WTC11 (cell line): ENCODE data around the gene SNX10. TPM values are rescaled to one million over a fixed set of nuclear protein-coding genes. Genes with fewer than 3 reads are reported as not detected.

ENCODE experiments used
- ATAC-seq: fragments of 200-7000 bp; cut with Tn5 transposase; 2 replicates; pipeline ENCODE4 v1.10.0; 2021; ENCODE audit warnings: mild to moderate bottlenecking, moderate library complexity
- CTCF ChIA-PET: fragments of 300-600 bp; sonication (Branson Sonifier 250); formaldehyde crosslinking; loops from one replicate; lab custom pipeline; 2021; ENCODE audit warnings: antibody characterized with exemption; lab: Charles Lee
- POLR2A ChIA-PET: fragments of 350-600 bp; sonication (Branson Sonifier 250); formaldehyde crosslinking; loops from one replicate; lab custom pipeline; 2021; ENCODE audit warnings: antibody characterized with exemption; lab: Charles Lee
- DNase-seq: peaks from one replicate; pipeline ENCODE4 v3.0.0; 2021; ENCODE audit warnings: low spot score
- H3K27ac Mint-ChIP-seq: 2 replicates; pipeline ENCODE4 v1.8.0; 2021; ENCODE audit warnings: mixed read lengths
- H3K27me3 Mint-ChIP-seq: 2 replicates; pipeline ENCODE4 v1.8.0; 2021; ENCODE audit warnings: low read depth, mild to moderate bottlenecking, moderate library complexity, mixed read lengths
- H3K36me3 Mint-ChIP-seq: 2 replicates; pipeline ENCODE4 v1.8.0; 2021; ENCODE audit warnings: mixed read lengths
- H3K4me1 Mint-ChIP-seq: 2 replicates; pipeline ENCODE4 v1.8.0; 2022; ENCODE audit warnings: mixed read lengths
- H3K4me3 Mint-ChIP-seq: 2 replicates; pipeline ENCODE4 v1.8.0; 2021; ENCODE audit warnings: mild to moderate bottlenecking, moderate library complexity, mixed read lengths
- H3K9me3 Mint-ChIP-seq: 2 replicates; pipeline ENCODE4 v1.8.0; 2021; ENCODE audit warnings: mixed read lengths
- CREM ChIP-seq: sonication (generic); formaldehyde crosslinking; IDR thresholded peaks from 2 replicates; pipeline ENCODE4 v1.8.1; 2022; ENCODE audit warnings: mild to moderate bottlenecking, missing genetic modification reagents, moderate library complexity
- FOXK1 ChIP-seq: sonication (generic); formaldehyde crosslinking; IDR thresholded peaks from 2 replicates; pipeline ENCODE4 v1.8.0; 2022; ENCODE audit warnings: mild to moderate bottlenecking, moderate library complexity, missing genetic modification reagents
- GABPB1 ChIP-seq: sonication (generic); formaldehyde crosslinking; IDR thresholded peaks from 2 replicates; pipeline ENCODE4 v1.8.1; 2023; ENCODE audit warnings: mild to moderate bottlenecking, missing genetic modification reagents
- GRHL2 ChIP-seq: fragments of 250-450 bp; sonication (Bioruptor Pico); IDR thresholded peaks from 2 replicates; pipeline ENCODE4 v1.8.0; 2022; ENCODE audit warnings: mild to moderate bottlenecking, moderate library complexity; ENCODE audit not compliant: insufficient replicate concordance, severe bottlenecking
- HMGA2 ChIP-seq: fragments of 250-450 bp; sonication (Bioruptor Pico); IDR thresholded peaks from 2 replicates; pipeline ENCODE4 v1.4.0; 2021; ENCODE audit warnings: mild to moderate bottlenecking, moderate library complexity
- MYBL2 ChIP-seq: sonication (generic); formaldehyde crosslinking; IDR thresholded peaks from 2 replicates; pipeline ENCODE4 v1.8.1; 2023; ENCODE audit warnings: mild to moderate bottlenecking, moderate library complexity, missing genetic modification reagents
- NFE2L1 ChIP-seq: sonication (generic); formaldehyde crosslinking; IDR thresholded peaks from 2 replicates; pipeline ENCODE4 v1.8.1; 2023; ENCODE audit warnings: missing genetic modification reagents
- RELA ChIP-seq: sonication (generic); formaldehyde crosslinking; IDR thresholded peaks from 2 replicates; pipeline ENCODE4 v1.8.1; 2022; ENCODE audit warnings: missing genetic modification reagents, mild to moderate bottlenecking, borderline replicate concordance
- SMAD3 ChIP-seq: sonication (generic); formaldehyde crosslinking; IDR thresholded peaks from 2 replicates; pipeline ENCODE4 v1.8.0; 2022; ENCODE audit warnings: missing genetic modification reagents, mild to moderate bottlenecking, borderline replicate concordance
- TEAD4 ChIP-seq: sonication (generic); formaldehyde crosslinking; IDR thresholded peaks from 2 replicates; pipeline ENCODE4 v1.8.0; 2022; ENCODE audit warnings: mild to moderate bottlenecking, missing genetic modification reagents
- ZNF138 ChIP-seq: sonication (generic); formaldehyde crosslinking; conservative IDR thresholded peaks from 2 replicates; pipeline ENCODE4 v1.8.1; 2022; ENCODE audit warnings: mild to moderate bottlenecking, moderate library complexity, missing genetic modification reagents
- ZNF219 ChIP-seq: sonication (generic); formaldehyde crosslinking; IDR thresholded peaks from 2 replicates; pipeline ENCODE4 v1.8.0; 2023; ENCODE audit warnings: missing genetic modification reagents, mild to moderate bottlenecking, borderline replicate concordance
- ZNF232 ChIP-seq: sonication (generic); formaldehyde crosslinking; IDR thresholded peaks from 2 replicates; pipeline ENCODE4 v1.8.0; 2022; ENCODE audit warnings: mild to moderate bottlenecking, missing genetic modification reagents
- ZNF317 ChIP-seq: sonication (generic); formaldehyde crosslinking; IDR thresholded peaks from 2 replicates; pipeline ENCODE4 v1.8.1; 2023; ENCODE audit warnings: low read depth, mild to moderate bottlenecking, moderate library complexity, missing genetic modification reagents, borderline replicate concordance
- ZNF416 ChIP-seq: fragments of 250-450 bp; sonication (Bioruptor Pico); IDR thresholded peaks from 2 replicates; pipeline ENCODE4 v1.9.0; 2021; ENCODE audit warnings: mild to moderate bottlenecking, inconsistent platforms
- total RNA-seq: library from RNA; stranded (reverse); gene quantifications from 3 replicates; pipeline ENCODE4 v1.2.3, GENCODE V29; 2021
- TF ChIP-seq, protein P1 (sequence below): fragments of 250-450 bp; sonication (Bioruptor Pico); IDR thresholded peaks from 2 replicates; pipeline ENCODE4 v1.9.0; 2021; ENCODE audit warnings: mild to moderate bottlenecking
- TF ChIP-seq, protein P2 (sequence below): sonication (generic); formaldehyde crosslinking; conservative IDR thresholded peaks from 2 replicates; pipeline ENCODE4 v1.8.1; 2022; ENCODE audit warnings: mild to moderate bottlenecking, missing genetic modification reagents
- TF ChIP-seq, protein P3 (sequence below): sonication (generic); formaldehyde crosslinking; IDR thresholded peaks from 2 replicates; pipeline ENCODE4 v1.8.1; 2022; ENCODE audit warnings: mild to moderate bottlenecking, missing genetic modification reagents, moderate library complexity, borderline replicate concordance
- TF ChIP-seq, protein P4 (sequence below): sonication (generic); formaldehyde crosslinking; IDR thresholded peaks from 2 replicates; pipeline ENCODE4 v1.8.0; 2023; ENCODE audit warnings: missing genetic modification reagents
- TF ChIP-seq, protein P5 (sequence below): fragments of 250-450 bp; sonication (Bioruptor Pico); IDR thresholded peaks from 2 replicates; pipeline ENCODE4 v1.8.0; 2021; ENCODE audit warnings: mild to moderate bottlenecking
- TF ChIP-seq, protein P6 (sequence below): sonication (generic); formaldehyde crosslinking; conservative IDR thresholded peaks from 2 replicates; pipeline ENCODE4 v1.8.1; 2023; ENCODE audit warnings: mild to moderate bottlenecking, low read depth, missing genetic modification reagents, moderate library complexity

SNX10 gene
- total RNA-seq, 1 experiment from 2014 or later: 10.8 TPM

DNA sequence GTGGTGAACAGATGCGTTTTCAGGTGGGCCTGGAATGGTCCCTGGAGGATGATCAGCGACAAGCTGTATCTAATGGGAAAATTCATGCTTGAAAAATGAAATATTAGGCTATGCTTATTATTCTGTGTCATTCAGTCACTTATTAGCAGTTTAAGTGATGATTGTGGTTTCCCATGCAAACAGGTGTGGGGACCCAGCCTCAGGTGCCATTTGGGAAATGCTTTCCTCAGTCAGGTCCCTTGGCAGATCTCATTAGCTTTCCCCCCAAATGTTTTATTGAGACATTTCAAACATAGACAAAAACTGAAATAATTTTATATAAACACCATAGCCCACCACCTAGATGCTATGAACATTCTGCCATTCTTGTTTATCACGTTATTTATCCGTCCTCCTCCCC, 411 bp upstream of the SNX10 start (continued):
- TF ChIP-seq, protein P1, sequence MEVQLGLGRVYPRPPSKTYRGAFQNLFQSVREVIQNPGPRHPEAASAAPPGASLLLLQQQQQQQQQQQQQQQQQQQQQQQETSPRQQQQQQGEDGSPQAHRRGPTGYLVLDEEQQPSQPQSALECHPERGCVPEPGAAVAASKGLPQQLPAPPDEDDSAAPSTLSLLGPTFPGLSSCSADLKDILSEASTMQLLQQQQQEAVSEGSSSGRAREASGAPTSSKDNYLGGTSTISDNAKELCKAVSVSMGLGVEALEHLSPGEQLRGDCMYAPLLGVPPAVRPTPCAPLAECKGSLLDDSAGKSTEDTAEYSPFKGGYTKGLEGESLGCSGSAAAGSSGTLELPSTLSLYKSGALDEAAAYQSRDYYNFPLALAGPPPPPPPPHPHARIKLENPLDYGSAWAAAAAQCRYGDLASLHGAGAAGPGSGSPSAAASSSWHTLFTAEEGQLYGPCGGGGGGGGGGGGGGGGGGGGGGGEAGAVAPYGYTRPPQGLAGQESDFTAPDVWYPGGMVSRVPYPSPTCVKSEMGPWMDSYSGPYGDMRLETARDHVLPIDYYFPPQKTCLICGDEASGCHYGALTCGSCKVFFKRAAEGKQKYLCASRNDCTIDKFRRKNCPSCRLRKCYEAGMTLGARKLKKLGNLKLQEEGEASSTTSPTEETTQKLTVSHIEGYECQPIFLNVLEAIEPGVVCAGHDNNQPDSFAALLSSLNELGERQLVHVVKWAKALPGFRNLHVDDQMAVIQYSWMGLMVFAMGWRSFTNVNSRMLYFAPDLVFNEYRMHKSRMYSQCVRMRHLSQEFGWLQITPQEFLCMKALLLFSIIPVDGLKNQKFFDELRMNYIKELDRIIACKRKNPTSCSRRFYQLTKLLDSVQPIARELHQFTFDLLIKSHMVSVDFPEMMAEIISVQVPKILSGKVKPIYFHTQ (CRISPR knock-in tag): no peak
- no peak for TF ChIP-seq GRHL2 (CRISPR knock-in tag)

DNA sequence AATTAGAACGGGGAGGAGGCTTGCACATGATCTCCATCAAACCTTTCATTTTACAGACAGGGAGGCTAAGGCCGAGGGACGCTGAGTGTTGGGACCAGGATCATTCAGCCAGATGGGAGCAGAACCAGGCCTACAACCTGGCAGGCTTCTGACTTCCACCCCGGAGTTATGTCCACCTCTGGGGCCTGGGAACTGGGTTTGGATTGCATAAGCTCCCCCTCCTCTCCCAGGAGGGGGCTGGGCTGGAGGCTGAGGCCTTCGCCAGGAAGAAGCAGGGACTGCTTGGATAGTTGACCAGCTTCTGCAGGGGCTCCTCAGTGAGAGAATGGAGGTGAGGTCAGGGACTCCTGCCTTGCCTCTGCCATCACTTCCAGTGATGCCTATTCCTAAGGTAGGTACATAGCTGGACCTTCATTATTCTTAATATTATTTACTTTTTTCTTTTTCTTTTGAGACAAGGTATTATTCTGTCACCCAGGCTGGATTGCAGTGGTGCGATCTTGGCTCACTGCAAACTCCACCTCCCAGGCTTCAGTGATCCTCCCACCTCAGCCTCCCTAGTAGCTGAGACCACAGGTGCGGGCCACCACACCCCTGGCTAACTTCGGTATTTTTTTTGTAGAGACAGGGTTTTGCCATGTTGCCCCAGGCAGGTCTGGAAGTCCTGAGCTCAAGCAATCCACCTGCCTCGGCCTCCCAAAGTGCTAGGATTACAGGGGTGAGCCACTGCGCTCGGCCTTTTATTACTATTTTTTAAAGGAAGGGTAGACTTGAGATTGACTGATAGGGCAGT, 1.3 kb downstream of the SNX10 start:
- Mint-ChIP-seq H3K27ac (no peak overlapping the region), H3K4me1 (peaks cover 19% of the 10 kb centered on the region), H3K9me3 (no peaks in the 10 kb centered on the region)
- POLR2A ChIA-PET: interaction anchor here (0.9 to 1.5 kb wide), 2 partner anchors 92 to 105 kb away, joined by 3 read pairs; partner anchors contain the start of gene CBX3
- DNase-seq: peak; percentile 21
- TF ChIP-seq GABPB1 (peak; percentile 85), MYBL2 (no peak)
- TF ChIP-seq, all 79 proteins: peak for 1
- no peaks in the 10 kb centered on the region; the same call in 1 of the 2 replicates for H3K27me3 Mint-ChIP-seq
- CTCF ChIA-PET: no interaction called here
- no peak; the same call in 1 of the 2 replicates for ATAC-seq
- no peaks in the 10 kb centered on the region for H3K36me3 Mint-ChIP-seq
- peak overlapping the region; percentile 91 for H3K4me3 Mint-ChIP-seq

DNA sequence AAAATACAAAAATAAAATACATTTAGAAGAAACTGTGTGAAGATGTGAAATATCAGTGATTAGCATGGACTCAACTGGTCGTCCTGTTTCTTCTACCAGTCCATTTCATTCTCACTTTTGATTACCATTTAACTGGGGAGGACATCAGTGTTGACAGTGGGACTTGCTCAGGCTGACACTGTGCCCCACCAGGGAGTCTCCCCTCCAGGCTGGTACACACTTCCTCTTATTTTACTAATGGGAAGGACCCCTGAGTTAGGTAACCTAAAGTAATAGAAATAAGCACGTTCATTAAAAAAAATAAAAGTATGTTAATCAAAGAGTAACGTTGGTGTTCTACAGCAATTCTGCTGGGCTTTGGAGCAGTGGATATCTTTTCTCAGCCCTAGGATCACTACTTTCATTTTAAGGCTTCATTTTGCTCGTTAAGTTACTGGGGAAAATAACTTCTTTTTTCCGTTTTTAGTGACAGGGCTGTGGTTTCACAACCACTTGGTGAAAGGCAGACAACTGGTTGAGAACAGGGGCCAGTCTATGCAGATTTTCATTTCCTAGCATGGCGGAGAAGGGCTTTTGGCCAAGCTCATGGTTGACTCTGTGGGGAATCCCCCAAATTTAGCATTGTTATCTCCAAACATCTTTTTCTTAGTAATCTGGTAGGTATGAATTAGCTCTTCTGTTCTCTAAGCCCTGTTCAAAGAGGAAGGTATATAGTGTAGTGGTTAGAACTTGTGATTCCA, 2.1 kb downstream of the SNX10 start:
- ATAC-seq: no peak
- no peak overlapping the region for H3K4me3 Mint-ChIP-seq
- TF ChIP-seq, protein P2, sequence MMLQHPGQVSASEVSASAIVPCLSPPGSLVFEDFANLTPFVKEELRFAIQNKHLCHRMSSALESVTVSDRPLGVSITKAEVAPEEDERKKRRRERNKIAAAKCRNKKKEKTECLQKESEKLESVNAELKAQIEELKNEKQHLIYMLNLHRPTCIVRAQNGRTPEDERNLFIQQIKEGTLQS (CRISPR knock-in tag): no peak
- TF ChIP-seq FOXK1 (no peak), ZNF232 (CRISPR knock-in tag) (no peak), ZNF317 (CRISPR knock-in tag) (no peak), RELA (CRISPR knock-in tag) (no peak), ZNF138 (no peak), HMGA2 (no peak), ZNF219 (CRISPR knock-in tag) (no peak), TEAD4 (CRISPR knock-in tag) (no peak), NFE2L1 (CRISPR knock-in tag) (no peak), SMAD3 (CRISPR knock-in tag) (no peak), ZNF416 (no peak), CREM (no peak)
- TF ChIP-seq, protein P3, sequence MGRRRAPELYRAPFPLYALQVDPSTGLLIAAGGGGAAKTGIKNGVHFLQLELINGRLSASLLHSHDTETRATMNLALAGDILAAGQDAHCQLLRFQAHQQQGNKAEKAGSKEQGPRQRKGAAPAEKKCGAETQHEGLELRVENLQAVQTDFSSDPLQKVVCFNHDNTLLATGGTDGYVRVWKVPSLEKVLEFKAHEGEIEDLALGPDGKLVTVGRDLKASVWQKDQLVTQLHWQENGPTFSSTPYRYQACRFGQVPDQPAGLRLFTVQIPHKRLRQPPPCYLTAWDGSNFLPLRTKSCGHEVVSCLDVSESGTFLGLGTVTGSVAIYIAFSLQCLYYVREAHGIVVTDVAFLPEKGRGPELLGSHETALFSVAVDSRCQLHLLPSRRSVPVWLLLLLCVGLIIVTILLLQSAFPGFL (CRISPR knock-in tag): no peak
- TF ChIP-seq, protein P4, sequence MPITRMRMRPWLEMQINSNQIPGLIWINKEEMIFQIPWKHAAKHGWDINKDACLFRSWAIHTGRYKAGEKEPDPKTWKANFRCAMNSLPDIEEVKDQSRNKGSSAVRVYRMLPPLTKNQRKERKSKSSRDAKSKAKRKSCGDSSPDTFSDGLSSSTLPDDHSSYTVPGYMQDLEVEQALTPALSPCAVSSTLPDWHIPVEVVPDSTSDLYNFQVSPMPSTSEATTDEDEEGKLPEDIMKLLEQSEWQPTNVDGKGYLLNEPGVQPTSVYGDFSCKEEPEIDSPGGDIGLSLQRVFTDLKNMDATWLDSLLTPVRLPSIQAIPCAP: no peak
- TF ChIP-seq, protein P5, sequence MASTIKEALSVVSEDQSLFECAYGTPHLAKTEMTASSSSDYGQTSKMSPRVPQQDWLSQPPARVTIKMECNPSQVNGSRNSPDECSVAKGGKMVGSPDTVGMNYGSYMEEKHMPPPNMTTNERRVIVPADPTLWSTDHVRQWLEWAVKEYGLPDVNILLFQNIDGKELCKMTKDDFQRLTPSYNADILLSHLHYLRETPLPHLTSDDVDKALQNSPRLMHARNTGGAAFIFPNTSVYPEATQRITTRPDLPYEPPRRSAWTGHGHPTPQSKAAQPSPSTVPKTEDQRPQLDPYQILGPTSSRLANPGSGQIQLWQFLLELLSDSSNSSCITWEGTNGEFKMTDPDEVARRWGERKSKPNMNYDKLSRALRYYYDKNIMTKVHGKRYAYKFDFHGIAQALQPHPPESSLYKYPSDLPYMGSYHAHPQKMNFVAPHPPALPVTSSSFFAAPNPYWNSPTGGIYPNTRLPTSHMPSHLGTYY: no peak
- TF ChIP-seq, protein P6, sequence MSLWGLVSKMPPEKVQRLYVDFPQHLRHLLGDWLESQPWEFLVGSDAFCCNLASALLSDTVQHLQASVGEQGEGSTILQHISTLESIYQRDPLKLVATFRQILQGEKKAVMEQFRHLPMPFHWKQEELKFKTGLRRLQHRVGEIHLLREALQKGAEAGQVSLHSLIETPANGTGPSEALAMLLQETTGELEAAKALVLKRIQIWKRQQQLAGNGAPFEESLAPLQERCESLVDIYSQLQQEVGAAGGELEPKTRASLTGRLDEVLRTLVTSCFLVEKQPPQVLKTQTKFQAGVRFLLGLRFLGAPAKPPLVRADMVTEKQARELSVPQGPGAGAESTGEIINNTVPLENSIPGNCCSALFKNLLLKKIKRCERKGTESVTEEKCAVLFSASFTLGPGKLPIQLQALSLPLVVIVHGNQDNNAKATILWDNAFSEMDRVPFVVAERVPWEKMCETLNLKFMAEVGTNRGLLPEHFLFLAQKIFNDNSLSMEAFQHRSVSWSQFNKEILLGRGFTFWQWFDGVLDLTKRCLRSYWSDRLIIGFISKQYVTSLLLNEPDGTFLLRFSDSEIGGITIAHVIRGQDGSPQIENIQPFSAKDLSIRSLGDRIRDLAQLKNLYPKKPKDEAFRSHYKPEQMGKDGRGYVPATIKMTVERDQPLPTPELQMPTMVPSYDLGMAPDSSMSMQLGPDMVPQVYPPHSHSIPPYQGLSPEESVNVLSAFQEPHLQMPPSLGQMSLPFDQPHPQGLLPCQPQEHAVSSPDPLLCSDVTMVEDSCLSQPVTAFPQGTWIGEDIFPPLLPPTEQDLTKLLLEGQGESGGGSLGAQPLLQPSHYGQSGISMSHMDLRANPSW: no peak
- TF ChIP-seq, all 79 proteins: peak for 0
- Mint-ChIP-seq H3K27ac (no peak overlapping the region), H3K9me3 (peaks cover 1% of the 10 kb centered on the region; the same call in 1 of the 2 replicates), H3K27me3 (no peaks in the 10 kb centered on the region; the same call in 1 of the 2 replicates), H3K4me1 (peaks cover 19% of the 10 kb centered on the region), H3K36me3 (0 out of 2 replicates have a peak, but pooled peaks cover under 1% of the 10 kb centered on the region)
- CTCF ChIA-PET: no interaction called here
- DNase-seq: no peak
- POLR2A ChIA-PET: interaction anchor here (0.9 to 1.5 kb wide), 2 partner anchors 93 to 105 kb away, joined by 3 read pairs; partner anchors contain the start of gene CBX3
